ENCODE results near the gene IFNAR1. TPM values are rescaled to one million over a fixed set of nuclear protein-coding genes. Genes with fewer than 3 reads are reported as not detected.
A peak's percentile ranks its signal among the peaks of the same experiment; 100 is the strongest.

Gene IFNAR1
- total and polyA plus RNA-seq, 2 of the 4 experiments (the other 2 are of a cell fraction), result 7.8 to 9.9 TPM

DNA sequence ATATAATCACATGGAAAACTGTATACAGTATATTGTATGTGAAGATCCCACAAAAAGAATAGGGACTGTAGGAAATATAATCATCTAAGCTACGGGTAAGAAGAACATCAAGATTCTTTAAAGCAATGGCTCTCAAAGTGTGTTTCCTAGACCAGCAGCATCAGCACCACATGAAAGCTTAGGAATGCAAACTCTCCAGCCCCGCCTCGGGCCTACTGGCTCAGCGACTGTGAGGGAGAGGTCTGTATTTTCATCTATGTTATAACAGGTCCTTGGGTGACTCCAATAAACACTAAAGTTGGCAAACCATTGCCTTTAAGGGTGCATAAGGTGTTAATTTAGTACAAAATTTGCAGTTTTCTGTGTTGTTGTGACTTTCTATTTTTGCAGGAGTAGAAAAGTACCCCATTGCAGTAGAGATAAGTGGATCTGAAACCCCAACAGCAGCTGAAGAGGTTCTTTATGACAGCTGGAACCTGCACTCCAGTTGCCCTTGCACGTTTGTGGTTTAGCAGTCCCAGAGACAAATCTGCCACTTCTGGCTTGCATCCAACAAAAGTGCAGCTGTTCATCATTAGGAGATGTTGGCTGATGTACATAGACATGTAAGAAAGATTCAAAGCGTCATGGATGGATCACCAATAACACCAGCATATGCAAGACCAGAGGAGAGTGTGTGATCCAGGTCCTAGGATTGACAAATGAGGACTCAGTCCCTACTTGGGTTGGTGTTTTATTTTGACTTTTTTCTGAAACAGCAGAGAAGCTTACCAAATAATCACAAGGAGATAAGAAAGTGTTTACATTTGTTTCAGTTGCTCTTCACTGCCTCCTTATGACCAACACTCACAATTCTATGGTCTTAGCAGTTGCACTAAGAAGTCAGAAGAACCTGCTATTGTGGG, 15.9 kb upstream of the IFNAR1 start:
- in situ Hi-C loops (cut with MboI; ENCODE audit: low sequenced_read_pairs), result no loop called here
- ChIA-PET POLR2A (ENCODE audit: unreplicated experiment) (no interaction called here), CTCF (interaction anchor here (0.8 kb wide), 1 partner anchor 53 kb away, joined by 7 read pairs; no protein-coding TSS in a partner anchor)
- no peak overlapping the region for H3K14ac ChIP-seq (replicated peaks; ENCODE audit: low read depth, low read length)
- no peak overlapping the region for H4K91ac ChIP-seq (ENCODE audit: insufficient read depth, low read depth, low read length)
- DNase-seq, result peak; percentile 55
- no peaks in the 10 kb centered on the region for H4K20me1 ChIP-seq (ENCODE audit: insufficient read depth, low read length)
- intact Hi-C loops (cut with micrococcal nuclease), result no loop called here
- dilution Hi-C loops (cut with HindIII; ENCODE audit: low sequenced_read_pairs, unreplicated experiment), result no loop called here
- BruUV-seq (replicated peaks), result no TSS peak
- no peak overlapping the region for H3K18ac ChIP-seq (ENCODE audit: low read depth, low read length)
- TF ChIP-seq, protein P1, sequence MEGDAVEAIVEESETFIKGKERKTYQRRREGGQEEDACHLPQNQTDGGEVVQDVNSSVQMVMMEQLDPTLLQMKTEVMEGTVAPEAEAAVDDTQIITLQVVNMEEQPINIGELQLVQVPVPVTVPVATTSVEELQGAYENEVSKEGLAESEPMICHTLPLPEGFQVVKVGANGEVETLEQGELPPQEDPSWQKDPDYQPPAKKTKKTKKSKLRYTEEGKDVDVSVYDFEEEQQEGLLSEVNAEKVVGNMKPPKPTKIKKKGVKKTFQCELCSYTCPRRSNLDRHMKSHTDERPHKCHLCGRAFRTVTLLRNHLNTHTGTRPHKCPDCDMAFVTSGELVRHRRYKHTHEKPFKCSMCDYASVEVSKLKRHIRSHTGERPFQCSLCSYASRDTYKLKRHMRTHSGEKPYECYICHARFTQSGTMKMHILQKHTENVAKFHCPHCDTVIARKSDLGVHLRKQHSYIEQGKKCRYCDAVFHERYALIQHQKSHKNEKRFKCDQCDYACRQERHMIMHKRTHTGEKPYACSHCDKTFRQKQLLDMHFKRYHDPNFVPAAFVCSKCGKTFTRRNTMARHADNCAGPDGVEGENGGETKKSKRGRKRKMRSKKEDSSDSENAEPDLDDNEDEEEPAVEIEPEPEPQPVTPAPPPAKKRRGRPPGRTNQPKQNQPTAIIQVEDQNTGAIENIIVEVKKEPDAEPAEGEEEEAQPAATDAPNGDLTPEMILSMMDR (conservative IDR thresholded peaks at IDR 0.05; ENCODE audit: low read depth, low read length), result no peak
- TF ChIP-seq BHLHE40 (IDR thresholded peaks at IDR 0.05; ENCODE audit: low read depth, low read length), result peak; percentile 27; the same call in 1 of the 2 replicates
- no peak overlapping the region for H2BK20ac ChIP-seq (ENCODE audit: low read depth, low read length)
- H3K4me3 ChIP-seq (ENCODE audit: insufficient read depth, low read depth, low read length), result no peak overlapping the region
- no peak overlapping the region for H2BK15ac ChIP-seq (ENCODE audit: low read depth, low read length)
- no peaks in the 10 kb centered on the region for H3K4me1 ChIP-seq (ENCODE audit: control insufficient read depth, insufficient read depth, low read length)
- H4K8ac ChIP-seq (ENCODE audit: low read depth in 2 of 2, low read length in 2 of 2), result no peak overlapping the region
- no peak overlapping the region for H4K5ac ChIP-seq (ENCODE audit: low read depth, low read length)
- no peak overlapping the region for H2BK5ac ChIP-seq (ENCODE audit: low read depth, low read length, poor library complexity, severe bottlenecking)
- H2AFZ ChIP-seq (replicated peaks; ENCODE audit: low read length, poor library complexity), result no peak overlapping the region
- no peak overlapping the region for H3K4me2 ChIP-seq (ENCODE audit: low read depth, low read length)
- no peak overlapping the region for H2BK120ac ChIP-seq (ENCODE audit: low read depth, low read length)
- H3K79me1 ChIP-seq (ENCODE audit: low read depth in 1 of 2, low read length in 2 of 2), result no peaks in the 10 kb centered on the region
- H2AK9ac ChIP-seq (replicated peaks; ENCODE audit: low read depth, low read length, poor library complexity), result no peak overlapping the region
- no peaks in the 10 kb centered on the region for H3K9me1 ChIP-seq (ENCODE audit: insufficient read depth, low read length)
- H3K27me3 ChIP-seq (ENCODE audit: control insufficient read depth, insufficient read depth, low read length), result 0 out of 2 replicates have a peak, but pooled peaks cover 4% of the 10 kb centered on the region
- no peak overlapping the region for H3K23ac ChIP-seq (ENCODE audit: low read depth, low read length)
- no peak overlapping the region for H3K56ac ChIP-seq (ENCODE audit: extremely low read depth, insufficient read depth, low read length)
- H3K36me3 ChIP-seq (ENCODE audit: control insufficient read depth, insufficient read depth, low read length), result no peaks in the 10 kb centered on the region
- no peak overlapping the region for H3K9ac ChIP-seq (ENCODE audit: low read depth, low read length)
- H3K9me3 ChIP-seq (ENCODE audit: control insufficient read depth, insufficient read depth, low read length), result peaks cover 2% of the 10 kb centered on the region; the same call in 1 of the 2 replicates
- H3K4ac ChIP-seq (ENCODE audit: low read depth, low read length), result no peak overlapping the region
- ATAC-seq (ENCODE audit: low read depth), result peak; percentile 40
- H2AK5ac ChIP-seq (ENCODE audit: low read depth, low read length), result no peak overlapping the region
- no peak overlapping the region for H3K27ac ChIP-seq (ENCODE audit: insufficient read depth, low read length)
- WGBS, 2 experiments (ENCODE audit: extremely low coverage in 2 of 2, insufficient read length in 1 of 2), result no CpG with 5 or more reads among the region's 6 CpGs

Data from IMR-90 (cell line).